ENCODE results near the gene CSTF2T. TPM values are rescaled to one million over a fixed set of nuclear protein-coding genes. Genes with fewer than 3 reads are reported as not detected.

Gene CSTF2T
- total and polyA plus RNA-seq, 4 donors, result 6.2 to 25.3 (median 16.4) TPM

DNA sequence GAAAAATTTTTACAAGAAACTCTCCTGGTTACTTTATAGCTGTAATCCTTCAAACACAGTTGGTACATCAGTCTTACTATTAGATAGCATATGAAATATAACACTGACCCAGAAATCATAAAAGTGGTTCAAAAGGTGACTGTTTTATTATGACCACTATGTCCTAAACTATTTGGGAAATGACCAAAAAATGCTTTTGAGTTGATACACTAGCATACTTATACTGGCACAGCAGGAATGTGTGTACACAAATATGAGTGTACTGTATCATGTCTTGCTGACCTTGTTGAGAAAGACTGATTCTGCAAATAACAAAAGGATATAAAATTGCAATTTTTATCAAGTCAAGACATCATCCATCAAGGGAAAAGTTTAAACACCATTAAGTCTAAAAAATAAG is 24.3 kb downstream of the CSTF2T start:
- Histone ChIP-seq H3K4me3 (no peak overlapping the region), H3K27me3 (ENCODE audit: control insufficient read depth in 3 of 3, insufficient read depth in 3 of 3, low read length in 2 of 3) (no peaks in the 10 kb centered on the region), H3K9ac (ENCODE audit: insufficient read depth in 1 of 2, low read length in 2 of 2) (no peak overlapping the region), H3K36me3 (ENCODE audit: control insufficient read depth in 4 of 4, insufficient read depth in 4 of 4, low read length in 4 of 4) (no peaks in the 10 kb centered on the region), H3K9me3 (ENCODE audit: control insufficient read depth in 4 of 4, insufficient read depth in 3 of 4, low read length in 3 of 4) (no peaks in the 10 kb centered on the region), H3K27ac (ENCODE audit: low read depth in 1 of 2, low read length in 1 of 2) (no peak overlapping the region), H3K4me1 (ENCODE audit: control insufficient read depth in 5 of 5, insufficient read depth in 5 of 5, low read length in 5 of 5) (no peaks in the 10 kb centered on the region)
- TF ChIP-seq, protein P1, sequence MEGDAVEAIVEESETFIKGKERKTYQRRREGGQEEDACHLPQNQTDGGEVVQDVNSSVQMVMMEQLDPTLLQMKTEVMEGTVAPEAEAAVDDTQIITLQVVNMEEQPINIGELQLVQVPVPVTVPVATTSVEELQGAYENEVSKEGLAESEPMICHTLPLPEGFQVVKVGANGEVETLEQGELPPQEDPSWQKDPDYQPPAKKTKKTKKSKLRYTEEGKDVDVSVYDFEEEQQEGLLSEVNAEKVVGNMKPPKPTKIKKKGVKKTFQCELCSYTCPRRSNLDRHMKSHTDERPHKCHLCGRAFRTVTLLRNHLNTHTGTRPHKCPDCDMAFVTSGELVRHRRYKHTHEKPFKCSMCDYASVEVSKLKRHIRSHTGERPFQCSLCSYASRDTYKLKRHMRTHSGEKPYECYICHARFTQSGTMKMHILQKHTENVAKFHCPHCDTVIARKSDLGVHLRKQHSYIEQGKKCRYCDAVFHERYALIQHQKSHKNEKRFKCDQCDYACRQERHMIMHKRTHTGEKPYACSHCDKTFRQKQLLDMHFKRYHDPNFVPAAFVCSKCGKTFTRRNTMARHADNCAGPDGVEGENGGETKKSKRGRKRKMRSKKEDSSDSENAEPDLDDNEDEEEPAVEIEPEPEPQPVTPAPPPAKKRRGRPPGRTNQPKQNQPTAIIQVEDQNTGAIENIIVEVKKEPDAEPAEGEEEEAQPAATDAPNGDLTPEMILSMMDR (IDR thresholded peaks at IDR 0.05; ENCODE audit: control extremely low read depth, extremely low read depth), result no peak
- ATAC-seq (ENCODE audit: insufficient read depth, low FRiP score) (no peak), DNase-seq (no peak)

DNA sequence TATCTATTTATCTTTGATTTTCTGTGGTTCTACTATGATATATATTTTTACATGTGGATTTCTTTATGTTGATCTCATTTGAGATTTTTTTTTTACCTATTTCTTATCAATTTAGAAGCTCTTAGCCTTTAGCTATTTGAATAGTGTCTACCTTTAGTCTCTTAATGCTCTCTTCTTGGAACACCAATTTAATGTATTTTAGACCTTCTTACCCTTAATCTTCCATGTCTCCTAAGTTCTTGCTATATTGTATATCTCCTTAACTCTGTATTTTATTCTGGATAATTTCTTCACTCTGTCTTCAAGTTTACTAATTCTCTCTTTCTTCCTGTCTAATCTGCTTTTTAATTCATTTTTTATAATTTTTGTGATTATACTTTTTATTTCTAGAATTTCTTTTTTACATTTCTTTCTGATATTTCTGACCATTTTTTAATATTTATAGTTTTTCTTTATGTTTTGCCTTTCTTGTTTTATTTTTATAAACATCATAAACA is 27.3 kb downstream of the CSTF2T start:
- Histone ChIP-seq H3K9me3 (ENCODE audit: control insufficient read depth in 4 of 4, insufficient read depth in 3 of 4, low read length in 3 of 4) (no peaks in the 10 kb centered on the region), H3K4me1 (ENCODE audit: control insufficient read depth in 5 of 5, insufficient read depth in 5 of 5, low read length in 5 of 5) (peaks cover 0 to 8% (median 0%) of the 10 kb centered on the region in 5 donors), H3K9ac (ENCODE audit: insufficient read depth in 1 of 2, low read length in 2 of 2) (no peak overlapping the region), H3K36me3 (ENCODE audit: control insufficient read depth in 4 of 4, insufficient read depth in 4 of 4, low read length in 4 of 4) (no peaks in the 10 kb centered on the region), H3K27me3 (ENCODE audit: control insufficient read depth in 3 of 3, insufficient read depth in 3 of 3, low read length in 2 of 3) (no peaks in the 10 kb centered on the region), H3K27ac (ENCODE audit: low read depth in 1 of 2, low read length in 1 of 2) (no peak overlapping the region), H3K4me3 (no peak overlapping the region)
- TF ChIP-seq, protein P1 (IDR thresholded peaks at IDR 0.05; ENCODE audit: control extremely low read depth, extremely low read depth), result no peak
- ATAC-seq (ENCODE audit: insufficient read depth, low FRiP score) (no peak), DNase-seq (no peak)

- no peak overlapping the region for H3K9ac ChIP-seq (ENCODE audit: insufficient read depth in 1 of 2, low read length in 2 of 2)
- TF ChIP-seq, protein P1 (IDR thresholded peaks at IDR 0.05; ENCODE audit: control extremely low read depth, extremely low read depth), result no peak
- H3K4me3 ChIP-seq, result no peak overlapping the region
- H3K9me3 ChIP-seq (ENCODE audit: control insufficient read depth in 4 of 4, insufficient read depth in 3 of 4, low read length in 3 of 4), result no peaks in the 10 kb centered on the region
- ATAC-seq (ENCODE audit: insufficient read depth, low FRiP score) (no peak), DNase-seq (no peak)
- H3K36me3 ChIP-seq (ENCODE audit: control insufficient read depth in 4 of 4, insufficient read depth in 4 of 4, low read length in 4 of 4), result no peaks in the 10 kb centered on the region
- H3K27ac ChIP-seq (ENCODE audit: low read depth in 1 of 2, low read length in 1 of 2), result no peak overlapping the region
- H3K4me1 ChIP-seq (ENCODE audit: control insufficient read depth in 5 of 5, insufficient read depth in 5 of 5, low read length in 5 of 5), result peaks cover 0 to 8% (median 0%) of the 10 kb centered on the region in 5 donors
- 96 to 97% methylated on average over 5 of the region's 5 CpGs for WGBS, 2 donors
- H3K27me3 ChIP-seq (ENCODE audit: control insufficient read depth in 3 of 3, insufficient read depth in 3 of 3, low read length in 2 of 3), result no peaks in the 10 kb centered on the region
These were observed 30.4 kb downstream of the CSTF2T start for GRCh38 chr10:51669041-51669440.

DNA sequence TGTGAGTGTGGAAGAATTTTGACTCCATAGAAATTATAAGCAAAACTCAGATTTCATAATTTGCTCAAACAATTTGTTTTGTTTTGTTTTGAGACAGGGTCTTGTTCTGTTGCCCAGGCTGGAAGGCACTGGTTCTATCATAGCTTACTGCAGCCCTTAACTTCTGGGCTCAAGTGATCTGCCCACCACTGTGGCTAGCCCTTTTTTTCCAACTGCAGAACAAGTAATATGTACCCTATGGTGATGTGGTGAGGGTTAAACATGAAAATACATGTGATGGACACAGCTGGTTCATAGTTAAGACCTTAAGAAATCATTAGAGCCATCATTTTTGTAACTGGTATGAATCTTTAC is 31.1 kb downstream of the CSTF2T start:
- Histone ChIP-seq H3K4me1 (ENCODE audit: control insufficient read depth in 5 of 5, insufficient read depth in 5 of 5, low read length in 5 of 5) (peaks cover 0 to 8% (median 0%) of the 10 kb centered on the region in 5 donors), H3K9me3 (ENCODE audit: control insufficient read depth in 4 of 4, insufficient read depth in 3 of 4, low read length in 3 of 4) (no peaks in the 10 kb centered on the region), H3K27ac (ENCODE audit: low read depth in 1 of 2, low read length in 1 of 2) (no peak overlapping the region), H3K36me3 (ENCODE audit: control insufficient read depth in 4 of 4, insufficient read depth in 4 of 4, low read length in 4 of 4) (no peaks in the 10 kb centered on the region), H3K9ac (ENCODE audit: insufficient read depth in 1 of 2, low read length in 2 of 2) (no peak overlapping the region), H3K27me3 (ENCODE audit: control insufficient read depth in 3 of 3, insufficient read depth in 3 of 3, low read length in 2 of 3) (no peaks in the 10 kb centered on the region), H3K4me3 (no peak overlapping the region)
- TF ChIP-seq, protein P1 (IDR thresholded peaks at IDR 0.05; ENCODE audit: control extremely low read depth, extremely low read depth), result no peak
- ATAC-seq (ENCODE audit: insufficient read depth, low FRiP score), result no peak
- no peak for DNase-seq

Data from lung (tissue), 12 donors.